NCI-H69 (cell line): ENCODE measurements around the gene SEPTIN8.

ENCODE experiments used
- DNase-seq: peaks from one replicate; lab custom pipeline; 2025; lab: John Stamatoyannopoulos, UW

The SEPTIN8 gene

GRCh38 chr5:132764051-132764450 lies 13.0 kb downstream of the SEPTIN8 start:
- DNase-seq = no peak

- no peak for DNase-seq
Observed at GRCh38 chr5:132763181-132764036, 13.6 kb downstream of the SEPTIN8 start.

GRCh38 chr5:132762246-132763000 lies 14.6 kb downstream of the SEPTIN8 start:
- no peak for DNase-seq

- no peak for DNase-seq
Observed at GRCh38 chr5:132761321-132762240, 15.5 kb downstream of the SEPTIN8 start.

- no peak for DNase-seq
Observed at GRCh38 chr5:132760601-132761317, 16.3 kb downstream of the SEPTIN8 start.

- no peak for DNase-seq
Observed at GRCh38 chr5:132760049-132760420, 17.0 kb downstream of the SEPTIN8 start.

GRCh38 chr5:132759114-132760048 lies 17.7 kb downstream of the SEPTIN8 start:
- DNase-seq = no peak

- no peak for DNase-seq
Observed at GRCh38 chr5:132758451-132758850, 18.6 kb downstream of the SEPTIN8 start.

- DNase-seq = no peak
Observed at GRCh38 chr5:132756542-132756941, 20.5 kb downstream of the SEPTIN8 start.

- DNase-seq = peak; percentile 66
Observed at GRCh38 chr5:132754947-132755346, 22.1 kb downstream of the SEPTIN8 start.

- DNase-seq = no peak
Observed at GRCh38 chr5:132754111-132754510, 22.9 kb downstream of the SEPTIN8 start.

GRCh38 chr5:132753135-132753987 lies 23.7 kb downstream of the SEPTIN8 start:
- peak; percentile 83 for DNase-seq

- no peak for DNase-seq
Observed at GRCh38 chr5:132752581-132753125, 24.4 kb downstream of the SEPTIN8 start.

- DNase-seq = no peak
Observed at GRCh38 chr5:132751971-132752580, 25.0 kb downstream of the SEPTIN8 start.

GRCh38 chr5:132751444-132751843 lies 25.6 kb downstream of the SEPTIN8 start:
- no peak for DNase-seq

GRCh38 chr5:132750471-132751230 lies 26.4 kb downstream of the SEPTIN8 start:
- no peak for DNase-seq

- DNase-seq = no peak
Observed at GRCh38 chr5:132749506-132749905, 27.5 kb downstream of the SEPTIN8 start.

GRCh38 chr5:132748522-132749000 lies 28.5 kb downstream of the SEPTIN8 start:
- DNase-seq = no peak
